Measurements from ENCODE around the gene RPL9.

DNA sequence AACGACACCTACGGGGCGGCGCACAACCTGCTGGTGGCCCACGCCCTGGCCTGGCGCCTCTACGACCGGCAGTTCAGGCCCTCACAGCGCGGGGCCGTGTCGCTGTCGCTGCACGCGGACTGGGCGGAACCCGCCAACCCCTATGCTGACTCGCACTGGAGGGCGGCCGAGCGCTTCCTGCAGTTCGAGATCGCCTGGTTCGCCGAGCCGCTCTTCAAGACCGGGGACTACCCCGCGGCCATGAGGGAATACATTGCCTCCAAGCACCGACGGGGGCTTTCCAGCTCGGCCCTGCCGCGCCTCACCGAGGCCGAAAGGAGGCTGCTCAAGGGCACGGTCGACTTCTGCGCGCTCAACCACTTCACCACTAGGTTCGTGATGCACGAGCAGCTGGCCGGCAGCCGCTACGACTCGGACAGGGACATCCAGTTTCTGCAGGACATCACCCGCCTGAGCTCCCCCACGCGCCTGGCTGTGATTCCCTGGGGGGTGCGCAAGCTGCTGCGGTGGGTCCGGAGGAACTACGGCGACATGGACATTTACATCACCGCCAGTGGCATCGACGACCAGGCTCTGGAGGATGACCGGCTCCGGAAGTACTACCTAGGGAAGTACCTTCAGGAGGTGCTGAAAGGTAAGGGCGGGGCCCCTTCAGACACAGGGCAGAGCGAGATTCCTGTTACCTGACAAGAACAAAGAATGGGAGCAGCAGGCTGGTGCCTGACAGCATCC, 11.7 kb downstream of the RPL9 start:
- TF ChIP-seq POLR2AphosphoS5 (IDR thresholded peaks at IDR 0.05; ENCODE audit: low read depth) (peak; percentile 82), CREB1 (CRISPR knock-in tag; IDR thresholded peaks at IDR 0.05; ENCODE audit: low read depth) (no peak; the same call in none of the 2 replicates), NANOG (IDR thresholded peaks at IDR 0.05; ENCODE audit: borderline replicate concordance) (no peak)
- TF ChIP-seq, protein P1, sequence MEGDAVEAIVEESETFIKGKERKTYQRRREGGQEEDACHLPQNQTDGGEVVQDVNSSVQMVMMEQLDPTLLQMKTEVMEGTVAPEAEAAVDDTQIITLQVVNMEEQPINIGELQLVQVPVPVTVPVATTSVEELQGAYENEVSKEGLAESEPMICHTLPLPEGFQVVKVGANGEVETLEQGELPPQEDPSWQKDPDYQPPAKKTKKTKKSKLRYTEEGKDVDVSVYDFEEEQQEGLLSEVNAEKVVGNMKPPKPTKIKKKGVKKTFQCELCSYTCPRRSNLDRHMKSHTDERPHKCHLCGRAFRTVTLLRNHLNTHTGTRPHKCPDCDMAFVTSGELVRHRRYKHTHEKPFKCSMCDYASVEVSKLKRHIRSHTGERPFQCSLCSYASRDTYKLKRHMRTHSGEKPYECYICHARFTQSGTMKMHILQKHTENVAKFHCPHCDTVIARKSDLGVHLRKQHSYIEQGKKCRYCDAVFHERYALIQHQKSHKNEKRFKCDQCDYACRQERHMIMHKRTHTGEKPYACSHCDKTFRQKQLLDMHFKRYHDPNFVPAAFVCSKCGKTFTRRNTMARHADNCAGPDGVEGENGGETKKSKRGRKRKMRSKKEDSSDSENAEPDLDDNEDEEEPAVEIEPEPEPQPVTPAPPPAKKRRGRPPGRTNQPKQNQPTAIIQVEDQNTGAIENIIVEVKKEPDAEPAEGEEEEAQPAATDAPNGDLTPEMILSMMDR (conservative IDR thresholded peaks at IDR 0.05; ENCODE audit: low read depth in 2 of 2): peak; percentile 33
- TF ChIP-seq, protein P2, sequence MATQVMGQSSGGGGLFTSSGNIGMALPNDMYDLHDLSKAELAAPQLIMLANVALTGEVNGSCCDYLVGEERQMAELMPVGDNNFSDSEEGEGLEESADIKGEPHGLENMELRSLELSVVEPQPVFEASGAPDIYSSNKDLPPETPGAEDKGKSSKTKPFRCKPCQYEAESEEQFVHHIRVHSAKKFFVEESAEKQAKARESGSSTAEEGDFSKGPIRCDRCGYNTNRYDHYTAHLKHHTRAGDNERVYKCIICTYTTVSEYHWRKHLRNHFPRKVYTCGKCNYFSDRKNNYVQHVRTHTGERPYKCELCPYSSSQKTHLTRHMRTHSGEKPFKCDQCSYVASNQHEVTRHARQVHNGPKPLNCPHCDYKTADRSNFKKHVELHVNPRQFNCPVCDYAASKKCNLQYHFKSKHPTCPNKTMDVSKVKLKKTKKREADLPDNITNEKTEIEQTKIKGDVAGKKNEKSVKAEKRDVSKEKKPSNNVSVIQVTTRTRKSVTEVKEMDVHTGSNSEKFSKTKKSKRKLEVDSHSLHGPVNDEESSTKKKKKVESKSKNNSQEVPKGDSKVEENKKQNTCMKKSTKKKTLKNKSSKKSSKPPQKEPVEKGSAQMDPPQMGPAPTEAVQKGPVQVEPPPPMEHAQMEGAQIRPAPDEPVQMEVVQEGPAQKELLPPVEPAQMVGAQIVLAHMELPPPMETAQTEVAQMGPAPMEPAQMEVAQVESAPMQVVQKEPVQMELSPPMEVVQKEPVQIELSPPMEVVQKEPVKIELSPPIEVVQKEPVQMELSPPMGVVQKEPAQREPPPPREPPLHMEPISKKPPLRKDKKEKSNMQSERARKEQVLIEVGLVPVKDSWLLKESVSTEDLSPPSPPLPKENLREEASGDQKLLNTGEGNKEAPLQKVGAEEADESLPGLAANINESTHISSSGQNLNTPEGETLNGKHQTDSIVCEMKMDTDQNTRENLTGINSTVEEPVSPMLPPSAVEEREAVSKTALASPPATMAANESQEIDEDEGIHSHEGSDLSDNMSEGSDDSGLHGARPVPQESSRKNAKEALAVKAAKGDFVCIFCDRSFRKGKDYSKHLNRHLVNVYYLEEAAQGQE (IDR thresholded peaks at IDR 0.05; ENCODE audit: unreplicated experiment): no peak

Measured in GM23338 (cell line).